ENCODE results near the gene PGAP3.

The PGAP3 gene

GRCh38 chr17:39671651-39672521, 16.0 kb downstream of the PGAP3 start:
- no peak for DNase-seq (ENCODE audit: low read depth)

GRCh38 chr17:39670746-39671145, 17.1 kb downstream of the PGAP3 start:
- DNase-seq (ENCODE audit: low read depth) = no peak

- no peak for DNase-seq (ENCODE audit: low read depth)
These were observed 17.7 kb downstream of the PGAP3 start for GRCh38 chr17:39669897-39670735.

GRCh38 chr17:39667945-39668924, 19.6 kb downstream of the PGAP3 start, which contains the start of gene PNMT:
Gene PNMT, plus strand, starts transcription at chr17:39668453. Its CDS starts 23 bp downstream, at chr17:39668476.
- no peak for DNase-seq (ENCODE audit: low read depth)

- DNase-seq (ENCODE audit: low read depth) = no peak
These were observed 20.5 kb downstream of the PGAP3 start for GRCh38 chr17:39667262-39667944.

GRCh38 chr17:39666601-39667261, 21.1 kb downstream of the PGAP3 start:
- no peak for DNase-seq (ENCODE audit: low read depth)

GRCh38 chr17:39666231-39666600, 21.6 kb downstream of the PGAP3 start:
- no peak for DNase-seq (ENCODE audit: low read depth)

- DNase-seq (ENCODE audit: low read depth) = no peak
These were observed 22.1 kb downstream of the PGAP3 start for GRCh38 chr17:39665642-39666224.

GRCh38 chr17:39664581-39665561, 23.0 kb downstream of the PGAP3 start, which contains the start of gene TCAP:
Gene TCAP, plus strand, starts transcription at chr17:39665349. Its CDS starts 11 bp downstream, at chr17:39665360.
- no peak for DNase-seq (ENCODE audit: low read depth)

GRCh38 chr17:39663688-39664580, 23.9 kb downstream of the PGAP3 start:
- DNase-seq (ENCODE audit: low read depth) = no peak

- no peak for DNase-seq (ENCODE audit: low read depth)
These were observed 24.5 kb downstream of the PGAP3 start for GRCh38 chr17:39663340-39663687.

- no peak for DNase-seq (ENCODE audit: low read depth)
These were observed 25.1 kb downstream of the PGAP3 start for GRCh38 chr17:39662551-39663339.

- no peak for DNase-seq (ENCODE audit: low read depth)
These were observed 25.9 kb downstream of the PGAP3 start for GRCh38 chr17:39661744-39662541.

- DNase-seq (ENCODE audit: low read depth) = no peak
These were observed 27.2 kb downstream of the PGAP3 start for GRCh38 chr17:39660397-39661385.

GRCh38 chr17:39660011-39660360, 27.9 kb downstream of the PGAP3 start:
- DNase-seq (ENCODE audit: low read depth) = no peak

Measured in GM04503 (cell line).